Neural cell (in vitro differentiated cells): ENCODE results near the gene EFCAB6.

Experiments
- CTCF ChIP-seq: fragments of 450-650 bp; IDR thresholded peaks from 2 replicates; pipeline ENCODE4 v1.5.1; 2014; ENCODE audit warnings: antibody characterized with exemption, mild to moderate bottlenecking, moderate library complexity; ENCODE audit not compliant: poor library complexity, severe bottlenecking
- RAD21 ChIP-seq: fragments of 450-650 bp; conservative IDR thresholded peaks from 2 replicates; pipeline ENCODE4 v1.6.1; 2014; ENCODE audit warnings: antibody characterized with exemption, mild to moderate bottlenecking, moderate library complexity

GRCh38 chr22:43493297-43493696 is 318.8 kb downstream of the EFCAB6 start:
- TF ChIP-seq CTCF = no peak
- TF ChIP-seq RAD21 = no peak
